HG03469 (cell line): ENCODE results near the gene NUAK2.

ENCODE experiments used
- ATAC-seq: cut with Tn5 transposase; IDR thresholded peaks from one replicate; pipeline ENCODE4 v1.9.1; 2021; ENCODE audit warnings: mild to moderate bottlenecking, moderate library complexity, moderate number of reproducible peaks; ENCODE audit not compliant: unreplicated experiment

Gene NUAK2

GRCh38 chr1:205275916-205276688 lies 45.4 kb downstream of the NUAK2 start:
- no peak for ATAC-seq

- no peak for ATAC-seq
Observed at GRCh38 chr1:205275133-205275532, 46.4 kb downstream of the NUAK2 start.

- ATAC-seq, result no peak
Observed at GRCh38 chr1:205274041-205274691, 47.4 kb downstream of the NUAK2 start.

GRCh38 chr1:205273551-205273982 lies 48.0 kb downstream of the NUAK2 start:
- no peak for ATAC-seq

GRCh38 chr1:205272536-205272935 lies 49.0 kb downstream of the NUAK2 start:
- no peak for ATAC-seq

- no peak for ATAC-seq
Observed at GRCh38 chr1:205271745-205272144, 49.8 kb downstream of the NUAK2 start.

GRCh38 chr1:205271277-205271676 lies 50.3 kb downstream of the NUAK2 start:
- no peak for ATAC-seq

- ATAC-seq, result no peak
Observed at GRCh38 chr1:205270764-205271163, 50.8 kb downstream of the NUAK2 start.

GRCh38 chr1:205270271-205270670 lies 51.3 kb downstream of the NUAK2 start:
- no peak for ATAC-seq

GRCh38 chr1:205269711-205270110 lies 51.8 kb downstream of the NUAK2 start:
- ATAC-seq, result no peak

GRCh38 chr1:205268846-205269680 lies 52.5 kb downstream of the NUAK2 start:
- no peak for ATAC-seq

GRCh38 chr1:205267306-205267902 lies 54.1 kb downstream of the NUAK2 start:
- ATAC-seq, result no peak

- no peak for ATAC-seq
Observed at GRCh38 chr1:205266611-205267305, 54.8 kb downstream of the NUAK2 start.

GRCh38 chr1:205263580-205264190 lies 57.9 kb downstream of the NUAK2 start:
- ATAC-seq, result no peak

GRCh38 chr1:205262731-205263171 lies 58.8 kb downstream of the NUAK2 start:
- ATAC-seq, result no peak

GRCh38 chr1:205261946-205262691 lies 59.4 kb downstream of the NUAK2 start:
- no peak for ATAC-seq

- ATAC-seq, result no peak
Observed at GRCh38 chr1:205260948-205261732, 60.4 kb downstream of the NUAK2 start.

- ATAC-seq, result no peak
Observed at GRCh38 chr1:205259998-205260397, 61.5 kb downstream of the NUAK2 start.
